GM10266 (cell line): ENCODE results near the gene TMCC3.

Experiments
- DNase-seq: peaks from one replicate; pipeline ENCODE4 v3.0.0; 2012; ENCODE audit errors: extremely low spot score
- TF ChIP-seq, protein P1 (sequence below): IDR thresholded peaks from 2 replicates; pipeline ENCODE4 v1.5.1; 2012; ENCODE audit warnings: mild to moderate bottlenecking, low read depth; ENCODE audit not compliant: control insufficient read depth, insufficient read depth; ENCODE audit errors: missing control alignments

The TMCC3 gene

DNA sequence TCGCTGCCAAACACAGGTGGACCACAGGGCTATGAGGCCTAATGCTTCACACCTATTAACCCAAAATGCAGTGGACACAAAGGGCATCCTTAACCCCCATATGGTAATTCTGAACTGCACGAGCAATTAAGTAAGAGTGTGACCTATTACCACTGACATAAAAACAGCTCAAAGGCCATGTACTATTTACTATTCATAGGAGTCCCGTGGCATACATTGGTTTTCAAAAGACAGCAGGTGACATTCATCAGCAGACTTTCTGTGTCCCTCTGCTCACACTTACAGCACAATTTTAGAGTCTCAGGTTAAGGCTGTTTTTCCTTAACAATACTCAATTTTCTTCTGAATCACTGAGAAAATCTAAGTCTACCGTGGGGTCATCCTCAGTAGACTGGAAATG lies 23.1 kb upstream of the TMCC3 start:
- TF ChIP-seq, protein P1, sequence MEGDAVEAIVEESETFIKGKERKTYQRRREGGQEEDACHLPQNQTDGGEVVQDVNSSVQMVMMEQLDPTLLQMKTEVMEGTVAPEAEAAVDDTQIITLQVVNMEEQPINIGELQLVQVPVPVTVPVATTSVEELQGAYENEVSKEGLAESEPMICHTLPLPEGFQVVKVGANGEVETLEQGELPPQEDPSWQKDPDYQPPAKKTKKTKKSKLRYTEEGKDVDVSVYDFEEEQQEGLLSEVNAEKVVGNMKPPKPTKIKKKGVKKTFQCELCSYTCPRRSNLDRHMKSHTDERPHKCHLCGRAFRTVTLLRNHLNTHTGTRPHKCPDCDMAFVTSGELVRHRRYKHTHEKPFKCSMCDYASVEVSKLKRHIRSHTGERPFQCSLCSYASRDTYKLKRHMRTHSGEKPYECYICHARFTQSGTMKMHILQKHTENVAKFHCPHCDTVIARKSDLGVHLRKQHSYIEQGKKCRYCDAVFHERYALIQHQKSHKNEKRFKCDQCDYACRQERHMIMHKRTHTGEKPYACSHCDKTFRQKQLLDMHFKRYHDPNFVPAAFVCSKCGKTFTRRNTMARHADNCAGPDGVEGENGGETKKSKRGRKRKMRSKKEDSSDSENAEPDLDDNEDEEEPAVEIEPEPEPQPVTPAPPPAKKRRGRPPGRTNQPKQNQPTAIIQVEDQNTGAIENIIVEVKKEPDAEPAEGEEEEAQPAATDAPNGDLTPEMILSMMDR: no peak
- no peak for DNase-seq

DNA sequence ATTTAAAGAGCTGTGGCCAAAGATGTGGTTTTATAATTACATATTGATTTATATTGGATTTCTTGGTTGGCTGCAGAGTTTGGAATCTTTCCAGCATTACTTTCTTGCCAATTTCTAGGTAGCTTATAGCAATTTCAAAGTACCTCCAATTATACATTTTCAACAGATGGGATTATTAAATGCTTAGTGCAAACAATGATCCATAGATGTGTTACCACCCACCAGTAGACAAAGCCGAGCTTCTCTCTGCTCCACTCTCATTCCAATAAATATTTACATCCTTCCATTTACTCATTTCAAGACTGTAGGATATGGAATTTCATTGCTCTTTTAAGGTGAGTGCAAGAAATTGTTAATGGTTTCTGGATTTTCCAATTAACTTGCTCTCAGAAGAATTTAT lies 21.6 kb upstream of the TMCC3 start:
- TF ChIP-seq, protein P1: no peak
- no peak for DNase-seq

DNA sequence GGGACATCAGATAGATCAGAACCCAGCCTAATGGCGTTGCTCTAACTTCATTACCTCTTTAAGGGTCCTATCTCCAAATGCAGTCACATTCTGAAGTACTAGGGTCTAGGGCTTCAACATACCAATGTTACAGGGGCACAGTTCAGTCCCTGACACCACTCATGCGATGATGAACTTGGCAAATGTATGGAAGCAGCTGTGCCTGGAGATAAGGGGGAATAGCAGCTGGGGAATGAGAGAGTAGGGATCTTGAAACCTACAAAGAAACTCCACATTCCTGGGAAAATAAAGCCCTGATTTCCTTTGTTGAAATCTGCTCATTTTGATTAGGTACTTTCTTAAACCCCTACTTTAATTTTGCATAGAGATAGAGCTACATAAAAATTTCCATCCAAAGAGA lies 20.5 kb upstream of the TMCC3 start:
- TF ChIP-seq, protein P1: no peak
- no peak for DNase-seq

DNA sequence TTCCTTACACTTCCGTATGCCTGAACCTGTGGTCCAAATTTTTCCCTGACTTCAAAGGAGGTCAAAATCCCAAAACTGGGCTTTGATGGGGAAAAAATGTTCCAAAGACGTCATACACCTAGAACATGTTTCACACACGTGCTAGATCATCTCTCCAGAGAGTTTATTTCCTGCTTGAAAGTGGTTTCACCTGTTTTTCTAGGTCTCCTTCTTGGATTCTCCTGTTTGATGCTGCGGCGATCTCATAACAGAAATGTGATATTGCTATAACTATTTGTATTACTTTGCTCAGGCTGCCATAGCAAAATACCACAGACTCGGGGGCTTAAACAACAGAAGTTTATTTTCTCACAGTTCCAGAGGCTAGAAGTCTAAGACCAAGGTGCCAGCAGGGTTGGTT lies 19.7 kb upstream of the TMCC3 start:
- TF ChIP-seq, protein P1: no peak
- DNase-seq: no peak

DNA sequence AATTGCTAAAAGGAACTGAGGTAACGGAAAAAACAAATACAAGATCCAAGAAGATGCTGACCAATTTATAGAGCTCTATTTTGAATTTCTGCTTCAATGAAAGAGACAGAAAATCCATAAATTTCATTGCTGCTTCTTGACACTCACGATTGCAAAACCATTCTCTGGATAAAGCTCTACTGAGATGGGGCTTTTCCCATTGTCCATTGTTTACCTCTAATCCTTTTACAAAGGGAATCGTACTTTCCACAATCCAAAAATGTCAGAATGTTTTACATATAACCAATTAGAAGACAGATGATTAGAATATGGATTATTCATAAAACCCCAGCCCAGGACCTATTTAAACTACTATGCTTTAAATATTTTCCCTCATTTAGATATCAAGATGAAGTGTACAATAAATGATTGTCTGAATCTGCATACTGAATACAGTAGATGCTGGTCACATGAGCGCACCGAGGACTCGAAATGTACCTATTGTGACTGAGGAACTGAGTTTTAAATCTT lies 16.7 kb upstream of the TMCC3 start:
- no peak for DNase-seq
- TF ChIP-seq, protein P1: no peak

DNA sequence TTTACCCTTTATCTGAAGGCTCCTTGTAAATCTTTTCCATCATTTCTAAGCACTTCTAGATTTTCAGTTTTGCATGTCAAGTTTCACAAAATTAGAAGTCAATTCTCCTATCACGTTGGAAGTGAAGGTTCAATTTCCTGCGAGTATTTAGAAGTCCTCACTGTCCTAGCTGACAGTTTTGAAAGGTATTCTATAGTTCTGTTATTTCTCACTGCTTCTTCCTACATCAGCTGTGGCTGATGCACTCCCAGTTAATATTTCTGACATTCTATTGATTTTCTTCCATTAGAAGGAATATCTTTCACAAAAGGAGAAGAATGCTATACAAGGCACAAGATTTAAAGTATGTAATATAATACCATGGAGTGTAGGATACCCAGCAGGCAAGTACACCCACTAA lies 15.8 kb upstream of the TMCC3 start:
- DNase-seq: no peak
- TF ChIP-seq, protein P1: no peak

- TF ChIP-seq, protein P1: no peak
- no peak for DNase-seq
These were observed 13.3 kb upstream of the TMCC3 start for GRCh38 chr12:94663702-94664101.
